Measurements from ENCODE around the gene METRN.
A peak's percentile ranks its signal among the peaks of the same experiment; 100 is the strongest.

The METRN gene

GRCh38 chr16:679814-680624 is 34.9 kb upstream of the METRN start, which contains the start of gene STUB1 (continued):
- TF ChIP-seq PRDM2 (tag by site-specific recombination; IDR thresholded peaks at IDR 0.05; ENCODE audit: borderline replicate concordance), result no peak
- TF ChIP-seq TRIM28 (IDR thresholded peaks at IDR 0.05; ENCODE audit: borderline replicate concordance, low read length), result no peak
- TF ChIP-seq ZNF24 (tag by site-specific recombination; IDR thresholded peaks at IDR 0.05), result no peak
- no peak for TF ChIP-seq ZNF768 (tag by site-specific recombination; IDR thresholded peaks at IDR 0.05)
- TF ChIP-seq AEBP2 (tag by site-specific recombination; IDR thresholded peaks at IDR 0.05; ENCODE audit: borderline replicate concordance), result no peak
- no peak for TF ChIP-seq ZNF211 (tag by site-specific recombination; IDR thresholded peaks at IDR 0.05; ENCODE audit: low read depth)
- TF ChIP-seq ZNF26 (tag by site-specific recombination; IDR thresholded peaks at IDR 0.05), result no peak
- no peak; the same call in none of the 2 replicates for TF ChIP-seq SP3 (tag by site-specific recombination; IDR thresholded peaks at IDR 0.05)
- TF ChIP-seq ZNF169 (tag by site-specific recombination; IDR thresholded peaks at IDR 0.05), result no peak
- no peak for TF ChIP-seq ZNF664 (tag by site-specific recombination; IDR thresholded peaks at IDR 0.05)
- TF ChIP-seq ZNF394 (tag by site-specific recombination; IDR thresholded peaks at IDR 0.05; ENCODE audit: borderline replicate concordance), result no peak
- TF ChIP-seq ZNF660 (tag by site-specific recombination; IDR thresholded peaks at IDR 0.05), result peak; percentile 56; the same call in 1 of the 2 replicates
- no peak for TF ChIP-seq ZNF48 (tag by site-specific recombination; IDR thresholded peaks at IDR 0.05)
- TF ChIP-seq ZNF610 (tag by site-specific recombination; IDR thresholded peaks at IDR 0.05; ENCODE audit: borderline replicate concordance), result peak; percentile 62; the same call in 1 of the 2 replicates
- TF ChIP-seq ZNF146 (tag by site-specific recombination; IDR thresholded peaks at IDR 0.05), result no peak
- TF ChIP-seq GLI4 (tag by site-specific recombination; IDR thresholded peaks at IDR 0.05), result no peak
- TF ChIP-seq SETDB1 (IDR thresholded peaks at IDR 0.05; ENCODE audit: insufficient read length, low read length), result no peak
- TF ChIP-seq ZNF311 (tag by site-specific recombination; IDR thresholded peaks at IDR 0.05; ENCODE audit: borderline replicate concordance), result no peak
- TF ChIP-seq OSR2 (tag by site-specific recombination; IDR thresholded peaks at IDR 0.05), result no peak
- no peak for TF ChIP-seq HOXC10 (CRISPR knock-in tag; IDR thresholded peaks at IDR 0.05)
- TF ChIP-seq ZNF639 (tag by site-specific recombination; IDR thresholded peaks at IDR 0.05), result no peak
- no peak for TF ChIP-seq ZNF174 (tag by site-specific recombination; IDR thresholded peaks at IDR 0.05)
- no peak for TF ChIP-seq ZNF362 (tag by site-specific recombination; IDR thresholded peaks at IDR 0.05)
- no peak for TF ChIP-seq REPIN1 (tag by site-specific recombination; IDR thresholded peaks at IDR 0.05; ENCODE audit: low read depth)
- TF ChIP-seq ZNF366 (tag by site-specific recombination; conservative IDR thresholded peaks at IDR 0.05), result no peak
- no peak for TF ChIP-seq ZFP37 (tag by site-specific recombination; IDR thresholded peaks at IDR 0.05)
- TF ChIP-seq KLF8 (tag by site-specific recombination; IDR thresholded peaks at IDR 0.05), result peak; percentile 70
- peak; percentile 49 for TF ChIP-seq ZXDB (tag by site-specific recombination; IDR thresholded peaks at IDR 0.05)
- no peak for TF ChIP-seq ZNF2 (tag by site-specific recombination; IDR thresholded peaks at IDR 0.05)

Data from HEK293 (cell line).